Fibroblast of skin of left quadriceps (primary cell): ENCODE results near the gene SEMA4D.

Experiments
- DNase-seq, 2 experiments: peaks; one replicate each; pipeline ENCODE4 v3.0.0-alpha.2; 2013; ENCODE audit warnings: low read depth in 2 of 2

Gene SEMA4D

DNA sequence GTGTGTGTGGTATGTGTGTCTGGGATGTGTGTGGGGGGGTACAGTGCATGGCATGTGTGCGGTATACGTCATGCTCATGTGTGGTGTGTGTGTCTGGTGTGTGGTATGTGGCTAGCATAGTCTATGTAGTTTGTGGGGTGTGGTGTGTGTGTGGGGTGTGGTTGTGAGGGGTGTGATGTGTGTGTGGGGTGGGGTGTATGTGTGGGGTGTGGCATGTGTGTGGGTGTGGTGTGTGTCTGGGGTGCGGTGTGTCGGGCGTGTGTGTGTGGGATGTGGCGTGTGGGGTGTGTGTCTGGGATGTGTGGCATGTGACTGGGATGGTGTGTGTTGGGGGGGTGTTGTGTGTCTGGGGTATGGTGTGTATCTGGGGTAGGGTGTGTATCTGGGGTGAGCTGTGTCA is 127.3 kb downstream of the SEMA4D start:
- no peak for DNase-seq

GRCh38 chr9:89368978-89369377 is 128.9 kb downstream of the SEMA4D start:
- no peak for DNase-seq

DNA sequence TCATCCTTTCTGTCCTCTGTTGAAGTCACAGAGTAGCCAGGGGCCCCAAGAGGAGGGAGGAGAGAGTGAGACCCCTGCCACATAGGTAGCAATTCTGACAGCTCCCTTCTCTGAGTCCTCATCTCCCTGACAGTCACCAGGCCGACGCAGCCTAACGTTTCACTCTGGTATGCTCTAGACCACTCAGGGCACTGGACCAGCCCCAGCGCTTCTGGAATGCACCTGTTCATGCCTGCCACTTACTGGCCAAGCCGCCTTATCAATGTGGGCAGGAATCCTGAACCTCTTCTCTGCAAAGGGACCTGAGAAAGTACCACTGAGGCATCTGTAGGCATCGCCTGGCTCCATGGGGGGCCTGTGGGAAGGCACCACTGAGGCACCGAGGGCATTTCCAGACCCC is 129.4 kb downstream of the SEMA4D start:
- DNase-seq: no peak

- no peak for DNase-seq
Measured at GRCh38 chr9:89367726-89368437, 130.0 kb downstream of the SEMA4D start.

GRCh38 chr9:89367281-89367680 is 130.6 kb downstream of the SEMA4D start:
- DNase-seq: no peak

DNA sequence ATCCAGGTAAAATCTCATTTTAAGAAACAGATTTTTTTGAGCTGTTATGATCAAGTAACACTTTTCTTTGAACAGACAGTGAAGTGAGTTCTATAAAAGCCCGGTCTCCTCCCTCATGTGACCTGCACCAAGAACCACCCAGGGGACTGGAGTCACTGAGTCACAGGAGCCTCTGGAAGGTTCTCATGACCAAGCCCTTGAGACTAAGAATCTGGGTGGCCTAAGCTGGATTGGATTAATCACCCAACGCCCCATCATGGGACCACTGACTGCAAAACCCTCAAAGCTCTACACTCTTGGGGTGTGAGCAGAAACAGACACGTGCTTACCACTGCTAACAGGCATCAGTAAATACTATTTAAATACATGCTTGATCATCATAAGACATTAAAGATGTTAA is 131.2 kb downstream of the SEMA4D start:
- no peak for DNase-seq

GRCh38 chr9:89365532-89365912 is 132.4 kb downstream of the SEMA4D start:
- no peak for DNase-seq

GRCh38 chr9:89364666-89365531 is 133.0 kb downstream of the SEMA4D start:
- no peak for DNase-seq

DNA sequence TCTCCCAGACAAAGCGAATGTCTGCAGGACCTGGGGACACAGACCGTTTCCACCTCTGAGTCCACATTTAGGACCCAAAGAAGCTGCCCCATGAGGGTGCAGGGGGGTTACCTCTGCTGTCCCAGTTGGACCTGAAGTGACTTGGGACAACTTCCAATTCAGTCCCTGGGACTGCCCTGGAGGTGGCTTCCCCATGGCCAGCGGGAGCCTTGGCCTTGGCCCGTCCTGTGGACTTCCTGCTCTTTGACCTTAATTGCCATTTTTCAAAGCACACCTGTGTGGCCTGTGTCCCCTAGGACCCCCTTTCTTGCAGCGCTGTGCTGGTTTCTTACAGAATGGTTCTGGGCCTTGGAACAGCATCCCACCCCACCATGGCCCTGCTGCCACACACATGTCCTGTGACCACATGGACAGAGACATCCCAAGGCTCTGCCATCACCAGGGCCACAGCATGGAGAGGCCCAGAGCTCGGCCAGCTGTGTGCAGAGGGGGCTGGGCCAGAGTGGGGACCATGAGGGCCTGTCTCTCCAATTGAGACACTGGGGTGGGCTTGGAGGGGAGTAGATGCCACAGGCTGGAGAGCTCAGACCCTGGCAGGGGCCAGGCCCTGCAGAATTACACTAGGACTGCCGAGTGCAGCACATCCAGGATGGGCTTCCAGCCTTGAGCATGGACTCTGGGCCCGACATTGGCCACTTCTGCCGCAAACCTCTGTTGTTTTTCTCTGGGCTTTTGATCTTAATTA is 133.8 kb downstream of the SEMA4D start:
- no peak for DNase-seq

DNA sequence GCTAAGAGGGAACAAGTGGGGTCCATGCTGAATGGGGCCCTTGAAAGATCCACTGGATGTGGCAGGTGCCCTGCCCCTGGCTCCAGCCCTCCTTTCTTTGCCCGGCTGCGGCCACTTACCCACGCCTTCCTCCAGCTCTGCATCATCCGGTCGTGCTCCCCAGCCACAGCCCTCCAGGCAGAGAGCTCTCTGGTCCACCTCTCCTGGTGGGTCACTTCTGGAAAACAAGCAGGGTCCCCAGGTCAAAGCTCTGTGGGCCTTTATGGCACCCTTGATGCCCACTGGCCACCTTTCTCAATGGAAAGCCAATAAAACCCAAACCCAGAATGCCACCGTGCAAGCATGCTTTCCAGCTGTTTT is 134.6 kb downstream of the SEMA4D start:
- no peak for DNase-seq

DNA sequence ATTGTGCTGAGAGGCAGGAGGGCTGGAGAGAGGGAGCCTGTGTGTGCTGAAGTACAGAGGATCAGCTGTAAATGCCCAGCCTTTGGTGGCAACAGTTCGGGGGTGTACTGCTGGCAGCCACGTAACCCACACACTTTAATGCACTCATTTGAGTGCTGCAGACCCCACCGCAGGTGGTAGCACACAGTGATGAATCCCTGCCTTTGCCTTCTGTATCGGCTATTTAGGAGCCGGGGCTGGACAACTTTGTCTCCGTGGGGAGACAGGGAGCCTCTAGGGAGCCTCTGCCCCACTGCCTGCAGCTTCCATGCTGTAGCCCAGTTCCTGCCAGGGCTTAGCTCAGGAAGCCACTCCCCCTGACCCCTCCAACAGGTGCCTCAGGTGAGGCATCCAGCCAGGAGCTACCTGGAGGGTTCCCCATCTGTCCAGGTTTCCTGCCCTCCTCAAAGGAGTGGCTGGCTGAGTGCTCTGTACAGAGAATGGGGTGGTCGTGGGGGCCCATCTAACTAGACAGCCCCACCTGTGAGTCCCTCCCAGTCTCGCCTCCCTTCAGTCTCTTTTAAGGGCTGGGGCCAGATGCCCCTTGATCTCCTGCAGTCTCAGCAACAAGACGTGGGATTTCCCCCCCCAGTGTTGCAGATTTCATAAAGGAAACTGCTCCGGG is 135.1 kb downstream of the SEMA4D start:
- no peak for DNase-seq

- no peak for DNase-seq
Measured at GRCh38 chr9:89361816-89362646, 135.9 kb downstream of the SEMA4D start.

DNA sequence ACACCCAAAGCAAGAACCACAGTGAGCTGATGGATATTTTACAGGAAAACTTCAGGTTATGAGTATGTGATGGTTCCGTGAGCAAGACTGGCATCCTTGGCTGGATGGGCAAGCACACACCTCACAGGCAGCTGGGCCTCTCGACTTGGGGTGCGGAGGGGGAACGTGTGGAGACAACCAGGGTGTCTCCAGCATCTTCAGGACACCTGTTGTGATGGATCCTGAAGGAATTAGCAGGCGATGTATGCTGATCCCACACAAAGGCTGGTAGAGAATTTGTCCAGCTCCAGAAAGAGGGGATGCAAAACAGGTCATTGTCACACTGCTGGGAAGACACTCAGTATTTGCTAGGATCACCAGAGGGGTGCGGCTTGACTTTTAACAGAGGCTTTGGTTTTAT is 136.9 kb downstream of the SEMA4D start:
- DNase-seq: no peak

GRCh38 chr9:89360465-89360864 is 137.4 kb downstream of the SEMA4D start:
- no peak for DNase-seq

DNA sequence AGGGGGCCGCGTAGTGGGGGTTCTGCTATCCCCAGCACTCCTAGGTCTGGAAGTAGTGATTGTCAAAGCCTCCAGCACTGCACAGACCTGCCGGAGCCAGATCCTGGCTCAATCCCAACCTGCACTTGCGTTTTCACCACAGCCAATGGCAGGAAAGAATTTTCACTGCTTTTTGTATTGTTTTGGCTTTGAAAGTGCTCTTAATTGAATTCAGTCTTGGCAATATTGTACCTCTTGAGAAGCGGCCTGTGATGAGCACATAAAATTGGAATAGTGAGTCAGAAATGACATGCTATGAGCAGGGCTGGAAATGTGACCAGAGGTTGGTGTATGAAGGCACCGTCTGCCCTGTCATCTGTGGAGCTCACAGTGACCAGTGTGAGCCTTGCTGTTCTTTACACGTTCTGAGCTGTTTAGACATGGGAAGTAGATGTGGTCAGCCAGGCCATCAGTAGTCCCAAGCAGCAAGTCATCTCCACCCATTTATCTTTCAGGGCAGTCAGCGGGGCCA is 138.1 kb downstream of the SEMA4D start:
- no peak for DNase-seq

DNA sequence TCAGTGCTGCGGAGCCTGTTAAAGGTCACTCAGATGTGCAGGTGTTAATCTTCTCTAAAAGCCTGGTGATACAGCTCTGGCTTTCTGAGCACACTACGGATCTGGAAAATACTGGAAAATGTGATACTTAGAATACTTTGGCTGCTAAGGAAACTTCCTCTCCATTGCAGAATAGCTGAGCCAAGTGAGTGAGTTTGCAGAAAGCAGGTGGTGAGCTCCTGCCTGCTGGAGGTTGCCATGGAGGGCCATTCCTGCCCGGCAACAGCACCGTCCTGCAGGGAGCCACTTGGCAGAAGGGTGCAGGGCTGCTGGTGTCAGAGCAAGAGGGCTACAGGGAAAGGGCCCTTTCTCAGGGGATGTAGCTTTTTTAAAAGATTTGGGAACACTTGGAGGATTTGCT is 138.9 kb downstream of the SEMA4D start:
- DNase-seq: no peak

DNA sequence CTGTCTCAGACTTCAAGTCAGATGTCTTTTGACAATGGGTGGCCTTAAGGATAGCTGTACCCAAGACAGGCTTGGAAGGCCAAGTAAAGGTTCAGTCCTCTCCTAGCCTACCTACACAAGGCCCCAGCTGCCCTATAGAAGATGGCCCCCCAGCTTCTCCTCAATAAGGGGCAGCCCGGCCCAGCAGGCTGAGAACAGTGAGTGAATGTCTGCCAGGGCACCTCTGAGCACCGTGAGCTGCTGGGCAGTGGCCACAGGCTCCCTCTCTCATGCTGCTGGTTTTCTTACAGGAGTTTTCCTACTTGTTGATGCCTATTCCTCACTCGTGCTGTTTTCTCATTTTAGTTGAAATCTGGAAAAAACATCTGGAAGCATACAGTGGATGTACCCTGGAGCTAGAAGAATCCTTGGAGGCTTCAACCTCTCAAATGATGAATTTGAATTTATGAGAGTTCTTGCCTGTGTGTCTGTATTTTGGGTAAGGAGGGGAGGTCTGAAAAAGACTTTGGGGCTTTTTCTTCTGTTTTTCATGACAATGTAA is 139.5 kb downstream of the SEMA4D start:
- no peak for DNase-seq

GRCh38 chr9:89357331-89358197 is 140.3 kb downstream of the SEMA4D start:
- no peak for DNase-seq

- no peak for DNase-seq
Measured at GRCh38 chr9:89356782-89357181, 141.1 kb downstream of the SEMA4D start.

- DNase-seq: no peak
Measured at GRCh38 chr9:89354471-89354870, 143.4 kb downstream of the SEMA4D start.
